Smooth muscle cell (in vitro differentiated cells): Measurements from ENCODE around the gene RABAC1. TPM values are rescaled to one million over a fixed set of nuclear protein-coding genes. Genes with fewer than 3 reads are reported as not detected.

Experiments used
- DNase-seq: peaks from one replicate; lab custom pipeline; 2025; ENCODE audit not compliant: unreplicated experiment; lab: John Stamatoyannopoulos, UW
- H2AFZ ChIP-seq: fragments of 200-600 bp; sonication (generic); 2 replicates; pipeline ENCODE4 v1.6.0; 2016; ENCODE audit warnings: antibody characterized with exemption, low read depth, mild to moderate bottlenecking
- H3F3A ChIP-seq: fragments of 200-600 bp; sonication (generic); 2 replicates; pipeline ENCODE4 v1.6.0; 2017; ENCODE audit warnings: antibody characterized with exemption, low read depth
- H3K27ac ChIP-seq: fragments of 200-600 bp; sonication (generic); 2 replicates; pipeline ENCODE4 v1.5.1; 2016; ENCODE audit warnings: low read depth, mild to moderate bottlenecking
- H3K27me3 ChIP-seq: fragments of 200-600 bp; sonication (generic); 2 replicates; pipeline ENCODE4 v1.6.1; 2016; ENCODE audit warnings: low read depth, mild to moderate bottlenecking
- H3K36me3 ChIP-seq: fragments of 200-600 bp; sonication (generic); 2 replicates; pipeline ENCODE4 v1.5.1; 2016; ENCODE audit warnings: low read depth
- H3K4me1 ChIP-seq: fragments of 200-600 bp; sonication (generic); 2 replicates; pipeline ENCODE4 v1.5.1; 2016; ENCODE audit warnings: low read depth
- H3K4me2 ChIP-seq: fragments of 200-600 bp; sonication (generic); 2 replicates; pipeline ENCODE4 v1.6.0; 2016; ENCODE audit warnings: mild to moderate bottlenecking
- H3K4me3 ChIP-seq: fragments of 200-600 bp; sonication (generic); 2 replicates; pipeline ENCODE4 v1.5.1; 2016; ENCODE audit warnings: mild to moderate bottlenecking
- H3K79me2 ChIP-seq: fragments of 200-600 bp; sonication (generic); 2 replicates; pipeline ENCODE4 v1.6.0; 2016; ENCODE audit warnings: low read depth, mild to moderate bottlenecking
- H3K9ac ChIP-seq: fragments of 200-600 bp; sonication (generic); 2 replicates; pipeline ENCODE4 v1.6.0; 2016; ENCODE audit warnings: low read depth
- H3K9me3 ChIP-seq: fragments of 200-600 bp; sonication (generic); replicated peaks from 2 replicates; pipeline ENCODE4 v1.5.1; 2016; ENCODE audit warnings: low read depth
- H4K20me1 ChIP-seq: fragments of 200-600 bp; sonication (generic); 2 replicates; pipeline ENCODE4 v1.6.0; 2016; ENCODE audit warnings: low read depth
- CTCF ChIP-seq: fragments of 200-600 bp; sonication (generic); IDR thresholded peaks from 2 replicates; pipeline ENCODE4 v1.5.1; 2017; ENCODE audit warnings: borderline replicate concordance, mild to moderate bottlenecking, antibody characterized with exemption; ENCODE audit not compliant: insufficient read depth, poor library complexity, severe bottlenecking
- WGBS: methylation state at CpG from one replicate; pipeline ENCODE4 v1.1.7; 2016; ENCODE audit warnings: low lambda C conversion rate; 5-methylcytosine and 5-hydroxymethylcytosine counted together
- polyA plus RNA-seq: library from polyadenylated mRNA; unstranded; fragments of >200 nt; fragmentation: Nextera tagmentation; extraction: Ambion mirVana; gene quantifications from 2 replicates; pipeline ENCODE4 v1.2.1, GENCODE V29; 2016
- total RNA-seq: library from RNA; depleted of rRNA; stranded (reverse); fragments of >200 nt; gene quantifications from 2 replicates; pipeline ENCODE4 v1.2.3, GENCODE V29; 2014

The RABAC1 gene
- total and polyA plus RNA-seq, 2 experiments from 2014 or later, result 304 to 581 TPM

- Histone ChIP-seq H3K27ac (no peak overlapping the region), H3K27me3 (peaks cover 35% of the 10 kb centered on the region), H4K20me1 (no peaks in the 10 kb centered on the region), H3K4me2 (no peak overlapping the region), H3K4me1 (peaks cover 4% of the 10 kb centered on the region), H3K4me3 (no peak overlapping the region), H3K36me3 (no peaks in the 10 kb centered on the region), H3K9me3 (no peaks in the 10 kb centered on the region), H2AFZ (no peak overlapping the region), H3F3A (no peaks in the 10 kb centered on the region), H3K79me2 (no peaks in the 10 kb centered on the region), H3K9ac (no peak overlapping the region)
- 89% methylated on average over 4 of the region's 4 CpGs for WGBS
- DNase-seq, result no peak
- TF ChIP-seq CTCF, result no peak
Observed at GRCh38 chr19:41990028-41990427, 30.9 kb upstream of the RABAC1 start.

GRCh38 chr19:41988947-41989346 lies 29.8 kb upstream of the RABAC1 start:
- no peak for TF ChIP-seq CTCF
- Histone ChIP-seq H3K79me2 (no peaks in the 10 kb centered on the region), H4K20me1 (no peaks in the 10 kb centered on the region), H3K9me3 (no peaks in the 10 kb centered on the region), H3K27me3 (peaks cover 25% of the 10 kb centered on the region), H3K4me3 (no peak overlapping the region), H3K4me2 (no peak overlapping the region), H2AFZ (no peak overlapping the region), H3F3A (no peaks in the 10 kb centered on the region), H3K27ac (no peak overlapping the region), H3K4me1 (peaks cover 4% of the 10 kb centered on the region), H3K36me3 (no peaks in the 10 kb centered on the region), H3K9ac (no peak overlapping the region)
- WGBS, result 85% methylated on average over 9 of the region's 9 CpGs
- DNase-seq, result no peak

GRCh38 chr19:41987141-41987860 lies 28.2 kb upstream of the RABAC1 start:
- Histone ChIP-seq H3F3A (no peaks in the 10 kb centered on the region), H3K4me1 (no peaks in the 10 kb centered on the region), H3K9ac (no peak overlapping the region), H3K27me3 (peaks cover 19% of the 10 kb centered on the region), H3K4me2 (no peak overlapping the region), H3K79me2 (no peaks in the 10 kb centered on the region), H3K4me3 (no peak overlapping the region), H3K36me3 (no peaks in the 10 kb centered on the region), H4K20me1 (no peaks in the 10 kb centered on the region), H2AFZ (no peak overlapping the region), H3K27ac (no peak overlapping the region), H3K9me3 (no peaks in the 10 kb centered on the region)
- 95% methylated on average over 10 of the region's 10 CpGs for WGBS
- no peak for TF ChIP-seq CTCF
- no peak for DNase-seq

- H3K4me3 ChIP-seq, result no peak overlapping the region
- H3K36me3 ChIP-seq, result no peaks in the 10 kb centered on the region
- no peak overlapping the region for H2AFZ ChIP-seq
- DNase-seq, result no peak
- H3K4me2 ChIP-seq, result no peak overlapping the region
- TF ChIP-seq CTCF, result no peak
- WGBS, result 93% methylated on average over 17 of the region's 17 CpGs
- H3F3A ChIP-seq, result no peaks in the 10 kb centered on the region
- no peaks in the 10 kb centered on the region for H3K4me1 ChIP-seq
- H4K20me1 ChIP-seq, result no peaks in the 10 kb centered on the region
- no peaks in the 10 kb centered on the region for H3K79me2 ChIP-seq
- H3K9ac ChIP-seq, result no peak overlapping the region
- peaks cover 6% of the 10 kb centered on the region for H3K27me3 ChIP-seq
- no peak overlapping the region for H3K27ac ChIP-seq
- no peaks in the 10 kb centered on the region for H3K9me3 ChIP-seq
Observed at GRCh38 chr19:41984961-41985360, 25.8 kb upstream of the RABAC1 start.
